HEK293 (cell line): ENCODE data around the gene TMEM256.

Experiments used
- FEZF1 ChIP-seq: fragments of 450-650 bp; formaldehyde crosslinking; IDR thresholded peaks from 2 replicates; pipeline ENCODE4 v1.5.1; 2016; ENCODE audit warnings: missing biosample characterization, missing genetic modification characterization
- HOXA7 ChIP-seq: sonication (generic); formaldehyde crosslinking; IDR thresholded peaks from 2 replicates; pipeline ENCODE4 v1.8.1; 2022; ENCODE audit warnings: missing genetic modification reagents, borderline replicate concordance
- KLF10 ChIP-seq: fragments of 450-650 bp; IDR thresholded peaks from 2 replicates; pipeline ENCODE4 v1.5.1; 2018; ENCODE audit warnings: missing biosample characterization, mild to moderate bottlenecking, missing genetic modification characterization
- ZNF391 ChIP-seq: fragments of 450-650 bp; formaldehyde crosslinking; IDR thresholded peaks from 2 replicates; pipeline ENCODE4 v1.5.1; 2016; ENCODE audit warnings: low read depth, missing biosample characterization, missing genetic modification characterization, borderline replicate concordance
- ZNF549 ChIP-seq: fragments of 450-650 bp; IDR thresholded peaks from 2 replicates; pipeline ENCODE4 v1.5.1; 2018; ENCODE audit warnings: missing biosample characterization, missing genetic modification characterization, mild to moderate bottlenecking, inconsistent platforms, moderate library complexity
- ZNF558 ChIP-seq: fragments of 450-650 bp; formaldehyde crosslinking; IDR thresholded peaks from 2 replicates; pipeline ENCODE4 v1.5.1; 2016; ENCODE audit warnings: missing biosample characterization, missing genetic modification characterization
- TF ChIP-seq, protein P1 (sequence below): fragments of 450-650 bp; formaldehyde crosslinking; IDR thresholded peaks from 2 replicates; pipeline ENCODE4 v1.5.1; 2016; ENCODE audit warnings: missing biosample characterization, missing genetic modification characterization
- TF ChIP-seq, protein P2 (sequence below): fragments of 450-650 bp; formaldehyde crosslinking; IDR thresholded peaks from 2 replicates; pipeline ENCODE4 v1.5.1; 2016; ENCODE audit warnings: missing biosample characterization, missing genetic modification characterization
- TF ChIP-seq, protein P3 (sequence below): fragments of 450-650 bp; formaldehyde crosslinking; IDR thresholded peaks from 2 replicates; pipeline ENCODE4 v1.5.1; 2016; ENCODE audit warnings: missing biosample characterization, missing genetic modification characterization
- TF ChIP-seq, protein P4 (sequence below): fragments of 450-650 bp; formaldehyde crosslinking; IDR thresholded peaks from 2 replicates; pipeline ENCODE4 v1.5.1; 2016; ENCODE audit warnings: missing biosample characterization, missing genetic modification characterization

DNA sequence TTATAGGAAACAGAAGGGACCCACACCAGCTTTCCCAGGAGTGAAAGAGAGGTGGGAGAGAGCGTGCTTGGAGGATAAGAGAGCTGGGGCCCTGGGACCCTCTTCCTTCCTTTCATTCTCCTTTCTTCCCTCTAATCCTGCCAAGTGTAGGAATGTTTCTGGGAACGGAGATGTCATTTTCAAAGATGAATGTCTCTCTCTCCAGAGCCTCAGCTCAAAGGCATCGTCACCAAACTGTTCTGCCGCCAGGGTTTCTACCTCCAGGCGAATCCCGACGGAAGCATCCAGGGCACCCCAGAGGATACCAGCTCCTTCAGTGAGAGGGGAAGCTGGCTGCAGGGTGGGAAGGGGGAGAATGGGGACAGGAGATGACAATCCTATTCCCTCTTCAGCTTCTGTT is 37.4 kb upstream of the TMEM256 start:
- TF ChIP-seq, protein P1, sequence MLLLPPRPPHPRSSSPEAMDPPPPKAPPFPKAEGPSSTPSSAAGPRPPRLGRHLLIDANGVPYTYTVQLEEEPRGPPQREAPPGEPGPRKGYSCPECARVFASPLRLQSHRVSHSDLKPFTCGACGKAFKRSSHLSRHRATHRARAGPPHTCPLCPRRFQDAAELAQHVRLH (tag by site-specific recombination) = no peak
- TF ChIP-seq, protein P2, sequence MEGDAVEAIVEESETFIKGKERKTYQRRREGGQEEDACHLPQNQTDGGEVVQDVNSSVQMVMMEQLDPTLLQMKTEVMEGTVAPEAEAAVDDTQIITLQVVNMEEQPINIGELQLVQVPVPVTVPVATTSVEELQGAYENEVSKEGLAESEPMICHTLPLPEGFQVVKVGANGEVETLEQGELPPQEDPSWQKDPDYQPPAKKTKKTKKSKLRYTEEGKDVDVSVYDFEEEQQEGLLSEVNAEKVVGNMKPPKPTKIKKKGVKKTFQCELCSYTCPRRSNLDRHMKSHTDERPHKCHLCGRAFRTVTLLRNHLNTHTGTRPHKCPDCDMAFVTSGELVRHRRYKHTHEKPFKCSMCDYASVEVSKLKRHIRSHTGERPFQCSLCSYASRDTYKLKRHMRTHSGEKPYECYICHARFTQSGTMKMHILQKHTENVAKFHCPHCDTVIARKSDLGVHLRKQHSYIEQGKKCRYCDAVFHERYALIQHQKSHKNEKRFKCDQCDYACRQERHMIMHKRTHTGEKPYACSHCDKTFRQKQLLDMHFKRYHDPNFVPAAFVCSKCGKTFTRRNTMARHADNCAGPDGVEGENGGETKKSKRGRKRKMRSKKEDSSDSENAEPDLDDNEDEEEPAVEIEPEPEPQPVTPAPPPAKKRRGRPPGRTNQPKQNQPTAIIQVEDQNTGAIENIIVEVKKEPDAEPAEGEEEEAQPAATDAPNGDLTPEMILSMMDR (tag by site-specific recombination) = no peak
- TF ChIP-seq, protein P3, sequence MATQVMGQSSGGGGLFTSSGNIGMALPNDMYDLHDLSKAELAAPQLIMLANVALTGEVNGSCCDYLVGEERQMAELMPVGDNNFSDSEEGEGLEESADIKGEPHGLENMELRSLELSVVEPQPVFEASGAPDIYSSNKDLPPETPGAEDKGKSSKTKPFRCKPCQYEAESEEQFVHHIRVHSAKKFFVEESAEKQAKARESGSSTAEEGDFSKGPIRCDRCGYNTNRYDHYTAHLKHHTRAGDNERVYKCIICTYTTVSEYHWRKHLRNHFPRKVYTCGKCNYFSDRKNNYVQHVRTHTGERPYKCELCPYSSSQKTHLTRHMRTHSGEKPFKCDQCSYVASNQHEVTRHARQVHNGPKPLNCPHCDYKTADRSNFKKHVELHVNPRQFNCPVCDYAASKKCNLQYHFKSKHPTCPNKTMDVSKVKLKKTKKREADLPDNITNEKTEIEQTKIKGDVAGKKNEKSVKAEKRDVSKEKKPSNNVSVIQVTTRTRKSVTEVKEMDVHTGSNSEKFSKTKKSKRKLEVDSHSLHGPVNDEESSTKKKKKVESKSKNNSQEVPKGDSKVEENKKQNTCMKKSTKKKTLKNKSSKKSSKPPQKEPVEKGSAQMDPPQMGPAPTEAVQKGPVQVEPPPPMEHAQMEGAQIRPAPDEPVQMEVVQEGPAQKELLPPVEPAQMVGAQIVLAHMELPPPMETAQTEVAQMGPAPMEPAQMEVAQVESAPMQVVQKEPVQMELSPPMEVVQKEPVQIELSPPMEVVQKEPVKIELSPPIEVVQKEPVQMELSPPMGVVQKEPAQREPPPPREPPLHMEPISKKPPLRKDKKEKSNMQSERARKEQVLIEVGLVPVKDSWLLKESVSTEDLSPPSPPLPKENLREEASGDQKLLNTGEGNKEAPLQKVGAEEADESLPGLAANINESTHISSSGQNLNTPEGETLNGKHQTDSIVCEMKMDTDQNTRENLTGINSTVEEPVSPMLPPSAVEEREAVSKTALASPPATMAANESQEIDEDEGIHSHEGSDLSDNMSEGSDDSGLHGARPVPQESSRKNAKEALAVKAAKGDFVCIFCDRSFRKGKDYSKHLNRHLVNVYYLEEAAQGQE = no peak
- TF ChIP-seq HOXA7 (CRISPR knock-in tag) = no peak
- no peak for TF ChIP-seq FEZF1 (tag by site-specific recombination)
- TF ChIP-seq, protein P4, sequence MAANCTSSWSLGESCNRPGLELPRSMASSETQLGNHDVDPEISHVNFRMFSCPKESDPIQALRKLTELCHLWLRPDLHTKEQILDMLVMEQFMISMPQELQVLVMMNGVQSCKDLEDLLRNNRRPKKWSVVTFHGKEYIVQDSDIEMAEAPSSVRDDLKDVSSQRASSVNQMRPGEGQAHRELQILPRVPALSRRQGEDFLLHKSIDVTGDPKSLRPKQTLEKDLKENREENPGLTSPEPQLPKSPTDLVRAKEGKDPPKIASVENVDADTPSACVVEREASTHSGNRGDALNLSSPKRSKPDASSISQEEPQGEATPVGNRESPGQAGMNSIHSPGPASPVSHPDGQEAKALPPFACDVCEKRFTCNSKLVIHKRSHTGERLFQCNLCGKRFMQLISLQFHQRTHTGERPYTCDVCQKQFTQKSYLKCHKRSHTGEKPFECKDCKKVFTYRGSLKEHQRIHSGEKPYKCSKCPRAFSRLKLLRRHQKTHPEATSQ = no peak
- no peak for TF ChIP-seq ZNF549
- no peak for TF ChIP-seq ZNF391 (tag by site-specific recombination)
- TF ChIP-seq KLF10 = no peak
- TF ChIP-seq ZNF558 = no peak
